Neural progenitor cell (in vitro differentiated cells): ENCODE measurements around the gene AUNIP. TPM values are rescaled to one million over a fixed set of nuclear protein-coding genes. Genes with fewer than 3 reads are reported as not detected.

Experiments
- DNase-seq: peaks from one replicate; pipeline ENCODE4 v3.0.0-alpha.2; 2016; ENCODE audit warnings: low spot score
- H2AFZ ChIP-seq: fragments of 200-600 bp; sonication (generic); replicated peaks from 2 replicates; pipeline ENCODE4 v1.6.1; 2016; ENCODE audit warnings: antibody characterized with exemption
- H3F3A ChIP-seq: fragments of 200-600 bp; sonication (generic); 2 replicates; pipeline ENCODE4 v1.6.1; 2016; ENCODE audit warnings: antibody characterized with exemption, low read depth
- H3K27ac ChIP-seq: fragments of 200-600 bp; sonication (generic); 2 replicates; pipeline ENCODE4 v1.5.1; 2016; ENCODE audit warnings: mild to moderate bottlenecking
- H3K27me3 ChIP-seq: fragments of 200-600 bp; sonication (generic); 2 replicates; pipeline ENCODE4 v1.6.1; 2016; ENCODE audit warnings: mild to moderate bottlenecking, moderate library complexity
- H3K36me3 ChIP-seq: fragments of 200-600 bp; sonication (generic); 2 replicates; pipeline ENCODE4 v1.5.1; 2016
- H3K4me1 ChIP-seq: fragments of 200-600 bp; sonication (generic); 2 replicates; pipeline ENCODE4 v1.6.1; 2016; ENCODE audit warnings: mixed run types
- H3K4me2 ChIP-seq: fragments of 200-600 bp; sonication (generic); 2 replicates; pipeline ENCODE4 v1.6.1; 2016
- H3K4me3 ChIP-seq: fragments of 200-600 bp; sonication (generic); 2 replicates; pipeline ENCODE4 v1.5.1; 2016
- H3K79me2 ChIP-seq: fragments of 200-600 bp; sonication (generic); 2 replicates; pipeline ENCODE4 v1.6.1; 2016; ENCODE audit warnings: low read depth
- H3K9ac ChIP-seq: fragments of 200-600 bp; sonication (generic); 2 replicates; pipeline ENCODE4 v1.6.1; 2016
- H3K9me3 ChIP-seq: fragments of 200-600 bp; sonication (generic); 2 replicates; pipeline ENCODE4 v1.5.1; 2016; ENCODE audit warnings: low read depth
- H4K20me1 ChIP-seq: fragments of 200-600 bp; sonication (generic); 2 replicates; pipeline ENCODE4 v1.6.1; 2016; ENCODE audit warnings: low read depth
- H3K27ac Mint-ChIP-seq: 3 replicates; pipeline ENCODE4 v1.8.0; 2021; ENCODE audit warnings: mixed read lengths
- H3K27me3 Mint-ChIP-seq: 2 replicates; pipeline ENCODE4 v1.8.0; 2022; ENCODE audit warnings: low read depth, mild to moderate bottlenecking, inconsistent platforms, moderate library complexity, mixed read lengths; ENCODE audit not compliant: insufficient read depth
- H3K36me3 Mint-ChIP-seq: 3 replicates; pipeline ENCODE4 v1.8.0; 2021; ENCODE audit warnings: mixed read lengths
- H3K4me1 Mint-ChIP-seq: 3 replicates; pipeline ENCODE4 v1.8.0; 2021; ENCODE audit warnings: mixed read lengths
- H3K4me3 Mint-ChIP-seq: 3 replicates; pipeline ENCODE4 v1.8.0; 2021; ENCODE audit warnings: mild to moderate bottlenecking, moderate library complexity, mixed read lengths
- H3K9me3 Mint-ChIP-seq: 3 replicates; pipeline ENCODE4 v1.8.0; 2020; ENCODE audit warnings: mixed read lengths
- CTCF ChIP-seq: fragments of 200-600 bp; sonication (generic); IDR thresholded peaks from 2 replicates; pipeline ENCODE4 v1.5.1; 2017; ENCODE audit warnings: antibody characterized with exemption, mild to moderate bottlenecking
- EZH2 ChIP-seq: fragments of 200-600 bp; sonication (generic); IDR thresholded peaks from 2 replicates; pipeline ENCODE4 v1.6.1; 2017; ENCODE audit warnings: antibody characterized with exemption, mild to moderate bottlenecking, moderate library complexity
- EZH2phosphoT487 ChIP-seq: fragments of 200-600 bp; sonication (generic); IDR thresholded peaks from 2 replicates; pipeline ENCODE4 v1.6.1; 2017; ENCODE audit warnings: antibody characterized with exemption
- total RNA-seq: library from RNA; depleted of rRNA; stranded (reverse); fragments of >200 nt; gene quantifications from 2 replicates; pipeline ENCODE4 v1.2.3, GENCODE V29; 2015; ENCODE audit warnings: low replicate concordance

AUNIP gene
- total RNA-seq, 1 donor from 2014 or later: 15.2 TPM

DNA sequence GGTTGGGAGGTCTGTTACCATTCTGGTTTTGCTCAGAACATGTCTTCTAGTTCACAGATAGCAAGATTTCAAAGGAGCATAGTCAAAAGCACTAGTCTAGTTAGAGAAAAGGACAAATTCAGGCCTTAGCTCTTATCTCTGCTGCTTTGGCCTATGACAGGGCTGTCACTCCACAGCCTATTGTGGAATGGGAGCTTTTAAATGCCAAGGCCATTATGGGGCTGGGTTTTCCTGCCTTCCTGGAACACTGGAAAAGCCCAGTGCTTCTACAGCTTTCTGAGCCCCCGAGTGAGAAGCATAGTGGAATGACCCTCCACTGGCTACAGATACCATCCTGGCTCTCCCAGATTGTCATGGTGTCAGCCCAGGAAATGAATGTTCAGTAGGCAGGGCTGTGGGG is 30.2 kb downstream of the AUNIP start:
- H4K20me1 ChIP-seq: peaks cover 5% of the 10 kb centered on the region
- H3K27ac Mint-ChIP-seq: no peak overlapping the region
- no peak overlapping the region for H3K9ac ChIP-seq
- H3K4me1 Mint-ChIP-seq: no peaks in the 10 kb centered on the region
- no peak overlapping the region for H3K4me3 ChIP-seq
- H3K4me3 Mint-ChIP-seq: no peak overlapping the region
- no peaks in the 10 kb centered on the region for H3K9me3 ChIP-seq
- H3K36me3 Mint-ChIP-seq: peaks cover 14% of the 10 kb centered on the region
- no peaks in the 10 kb centered on the region for H3K27me3 ChIP-seq
- no peaks in the 10 kb centered on the region for H3K27me3 Mint-ChIP-seq
- H3F3A ChIP-seq: no peaks in the 10 kb centered on the region
- peaks cover 6% of the 10 kb centered on the region for H3K36me3 ChIP-seq
- no peaks in the 10 kb centered on the region for H3K9me3 Mint-ChIP-seq
- H3K4me1 ChIP-seq: no peaks in the 10 kb centered on the region
- H3K4me2 ChIP-seq: no peak overlapping the region
- no peaks in the 10 kb centered on the region for H3K79me2 ChIP-seq
- TF ChIP-seq CTCF: no peak
- TF ChIP-seq EZH2phosphoT487: no peak
- no peak for TF ChIP-seq EZH2
- no peak overlapping the region for H2AFZ ChIP-seq
- H3K27ac ChIP-seq: no peak overlapping the region
- DNase-seq: no peak

GRCh38 chr1:25828491-25828890 is 30.8 kb downstream of the AUNIP start:
- Histone ChIP-seq H3K9ac (no peak overlapping the region), H3K9me3 (no peaks in the 10 kb centered on the region), H3K27me3 (no peaks in the 10 kb centered on the region), H3K36me3 (peaks cover 6% of the 10 kb centered on the region), H3K4me3 (no peak overlapping the region), H3K79me2 (no peaks in the 10 kb centered on the region), H4K20me1 (peaks cover 5% of the 10 kb centered on the region), H3K4me2 (no peak overlapping the region), H3K27ac (no peak overlapping the region), H3F3A (no peaks in the 10 kb centered on the region), H3K4me1 (no peaks in the 10 kb centered on the region), H2AFZ (no peak overlapping the region)
- Mint-ChIP-seq H3K9me3 (no peaks in the 10 kb centered on the region), H3K27ac (no peak overlapping the region), H3K36me3 (peaks cover 16% of the 10 kb centered on the region), H3K27me3 (no peaks in the 10 kb centered on the region), H3K4me1 (no peaks in the 10 kb centered on the region), H3K4me3 (no peak overlapping the region)
- DNase-seq: no peak
- TF ChIP-seq EZH2: no peak

DNA sequence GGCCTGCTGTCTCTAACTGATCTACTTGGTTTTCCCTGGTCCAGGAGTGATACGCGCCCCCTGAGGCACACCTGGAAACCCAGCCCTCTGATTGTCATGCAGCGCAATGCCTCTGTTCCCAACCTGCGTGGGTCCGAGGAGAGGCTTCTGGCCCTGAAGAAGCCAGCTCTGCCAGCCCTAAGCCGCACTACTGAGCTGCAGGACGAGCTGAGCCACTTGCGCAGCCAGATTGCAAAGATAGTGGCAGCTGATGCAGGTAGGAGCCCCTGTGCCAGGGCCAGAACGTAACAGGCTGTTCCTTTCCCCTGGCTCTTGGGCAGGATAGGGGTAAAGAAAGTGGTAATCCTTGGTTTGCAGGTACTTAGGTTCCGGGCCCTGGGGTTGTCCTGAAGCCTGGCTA is 32.7 kb downstream of the AUNIP start:
- peaks cover 3% of the 10 kb centered on the region for H3K27me3 Mint-ChIP-seq
- H3K4me1 Mint-ChIP-seq: peaks cover 5% of the 10 kb centered on the region
- H3K79me2 ChIP-seq: peaks cover 8% of the 10 kb centered on the region
- H3K9me3 Mint-ChIP-seq: no peaks in the 10 kb centered on the region
- no peaks in the 10 kb centered on the region for H3K4me1 ChIP-seq
- H3K4me3 Mint-ChIP-seq: no peak overlapping the region
- H3K9me3 ChIP-seq: no peaks in the 10 kb centered on the region
- peaks cover 5% of the 10 kb centered on the region for H4K20me1 ChIP-seq
- no peaks in the 10 kb centered on the region for H3F3A ChIP-seq
- DNase-seq: no peak
- no peak overlapping the region for H3K4me2 ChIP-seq
- no peak overlapping the region for H3K4me3 ChIP-seq
- no peak overlapping the region for H3K27ac Mint-ChIP-seq
- no peak for TF ChIP-seq EZH2
- TF ChIP-seq EZH2phosphoT487: no peak
- TF ChIP-seq CTCF: no peak
- H3K27ac ChIP-seq: no peak overlapping the region
- peaks cover 16% of the 10 kb centered on the region for H3K36me3 Mint-ChIP-seq
- no peak overlapping the region for H2AFZ ChIP-seq
- no peak overlapping the region for H3K9ac ChIP-seq
- H3K27me3 ChIP-seq: no peaks in the 10 kb centered on the region
- H3K36me3 ChIP-seq: peaks cover 6% of the 10 kb centered on the region

DNA sequence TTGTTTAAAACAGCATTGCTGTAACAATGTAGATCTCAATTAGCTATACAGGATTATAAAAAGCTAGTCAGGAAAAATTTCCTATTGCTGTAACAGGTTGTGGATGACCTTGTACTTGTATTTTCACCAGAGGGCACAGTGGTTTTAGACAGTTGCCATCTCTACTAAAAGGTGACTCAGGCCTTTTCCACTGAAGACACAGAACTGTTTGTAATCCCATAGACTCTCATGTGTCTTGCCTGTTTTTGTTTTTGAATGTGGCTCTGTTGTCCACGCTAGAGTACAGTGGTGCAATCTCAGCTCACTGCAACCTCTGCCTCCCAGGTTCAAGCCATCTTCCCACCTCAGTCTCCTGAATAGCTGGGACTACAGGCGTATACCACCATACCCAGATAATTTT is 33.7 kb downstream of the AUNIP start:
- H3K79me2 ChIP-seq: peaks cover 17% of the 10 kb centered on the region
- peaks cover 5% of the 10 kb centered on the region for H3K27me3 ChIP-seq
- H2AFZ ChIP-seq: no peak overlapping the region
- Mint-ChIP-seq H3K36me3 (peaks cover 16% of the 10 kb centered on the region), H3K4me1 (peaks cover 13% of the 10 kb centered on the region), H3K9me3 (no peaks in the 10 kb centered on the region), H3K4me3 (no peak overlapping the region), H3K27ac (no peak overlapping the region), H3K27me3 (peaks cover 9% of the 10 kb centered on the region)
- TF ChIP-seq CTCF (no peak), EZH2 (no peak), EZH2phosphoT487 (no peak)
- peaks cover 6% of the 10 kb centered on the region for H3K36me3 ChIP-seq
- H3K4me1 ChIP-seq: peaks cover 3% of the 10 kb centered on the region
- H3K9me3 ChIP-seq: no peaks in the 10 kb centered on the region
- no peak overlapping the region for H3K27ac ChIP-seq
- no peak overlapping the region for H3K4me2 ChIP-seq
- H3F3A ChIP-seq: peaks cover 5% of the 10 kb centered on the region
- peaks cover 15% of the 10 kb centered on the region for H4K20me1 ChIP-seq
- DNase-seq: no peak
- H3K9ac ChIP-seq: no peak overlapping the region
- no peak overlapping the region for H3K4me3 ChIP-seq
